ENCODE data around the gene KIF1B.
"Not testable (repeated sequence)": the region's sequence is repeated elsewhere in the genome, so short reads cannot be mapped to it uniquely, and the experiment has no call there.

Gene KIF1B

GRCh38 chr1:10379676-10380075, 169.3 kb downstream of the KIF1B start:
- in situ Hi-C loops (cut with HindIII; ENCODE audit: low sequenced_read_pairs) = no loop called here

GRCh38 chr1:10380594-10381275, 170.4 kb downstream of the KIF1B start:
- in situ Hi-C loops (cut with HindIII; ENCODE audit: low sequenced_read_pairs) = no loop called here

- in situ Hi-C loops (cut with HindIII; ENCODE audit: low sequenced_read_pairs) = no loop called here
These were observed 173.3 kb downstream of the KIF1B start for GRCh38 chr1:10383630-10384029.

GRCh38 chr1:10384219-10384618, 173.8 kb downstream of the KIF1B start:
- in situ Hi-C loops (cut with HindIII; ENCODE audit: low sequenced_read_pairs) = no loop called here

- in situ Hi-C loops (cut with HindIII; ENCODE audit: low sequenced_read_pairs) = no loop called here
These were observed 176.6 kb downstream of the KIF1B start for GRCh38 chr1:10386761-10387676.

- in situ Hi-C loops (cut with HindIII; ENCODE audit: low sequenced_read_pairs) = no loop called here
These were observed 177.5 kb downstream of the KIF1B start for GRCh38 chr1:10387677-10388386.

- in situ Hi-C loops (cut with HindIII; ENCODE audit: low sequenced_read_pairs) = no loop called here
These were observed 178.0 kb downstream of the KIF1B start for GRCh38 chr1:10388387-10388715.

- in situ Hi-C loops (cut with HindIII; ENCODE audit: low sequenced_read_pairs) = no loop called here
These were observed 179.1 kb downstream of the KIF1B start for GRCh38 chr1:10389271-10389973.

GRCh38 chr1:10396870-10397269, 186.5 kb downstream of the KIF1B start:
- in situ Hi-C loops (cut with HindIII; ENCODE audit: low sequenced_read_pairs) = no loop called here

GRCh38 chr1:10398278-10398733, 187.9 kb downstream of the KIF1B start:
- in situ Hi-C loops (cut with HindIII; ENCODE audit: low sequenced_read_pairs) = no loop called here

GRCh38 chr1:10398734-10399443, 188.5 kb downstream of the KIF1B start, which contains the start of gene PGD:
Gene PGD, plus strand, starts transcription at chr1:10399064. Its CDS starts 54 bp downstream, at chr1:10399118.
- in situ Hi-C loops (cut with HindIII; ENCODE audit: low sequenced_read_pairs) = no loop called here

GRCh38 chr1:10399444-10399941, 189.1 kb downstream of the KIF1B start:
- in situ Hi-C loops (cut with HindIII; ENCODE audit: low sequenced_read_pairs) = no loop called here

GRCh38 chr1:10400013-10400412, 189.6 kb downstream of the KIF1B start:
- in situ Hi-C loops (cut with HindIII; ENCODE audit: low sequenced_read_pairs) = no loop called here

GRCh38 chr1:10401281-10401680, 190.9 kb downstream of the KIF1B start:
- in situ Hi-C loops (cut with HindIII; ENCODE audit: low sequenced_read_pairs) = no loop called here

- in situ Hi-C loops (cut with HindIII; ENCODE audit: low sequenced_read_pairs) = no loop called here
These were observed 192.4 kb downstream of the KIF1B start for GRCh38 chr1:10402729-10403274.

GRCh38 chr1:10407201-10407600, 196.8 kb downstream of the KIF1B start:
- in situ Hi-C loops (cut with HindIII; ENCODE audit: low sequenced_read_pairs) = no loop called here

GRCh38 chr1:10415211-10415930, 205.0 kb downstream of the KIF1B start:
- in situ Hi-C loops (cut with HindIII; ENCODE audit: low sequenced_read_pairs) = no loop called here

GRCh38 chr1:10415967-10416366, 205.6 kb downstream of the KIF1B start:
- in situ Hi-C loops (cut with HindIII; ENCODE audit: low sequenced_read_pairs) = not testable (repeated sequence)

GRCh38 chr1:10418741-10419140, 208.4 kb downstream of the KIF1B start:
- in situ Hi-C loops (cut with HindIII; ENCODE audit: low sequenced_read_pairs) = not testable (repeated sequence)
